ENCODE data around the gene NANOS1.

NANOS1 gene

DNA sequence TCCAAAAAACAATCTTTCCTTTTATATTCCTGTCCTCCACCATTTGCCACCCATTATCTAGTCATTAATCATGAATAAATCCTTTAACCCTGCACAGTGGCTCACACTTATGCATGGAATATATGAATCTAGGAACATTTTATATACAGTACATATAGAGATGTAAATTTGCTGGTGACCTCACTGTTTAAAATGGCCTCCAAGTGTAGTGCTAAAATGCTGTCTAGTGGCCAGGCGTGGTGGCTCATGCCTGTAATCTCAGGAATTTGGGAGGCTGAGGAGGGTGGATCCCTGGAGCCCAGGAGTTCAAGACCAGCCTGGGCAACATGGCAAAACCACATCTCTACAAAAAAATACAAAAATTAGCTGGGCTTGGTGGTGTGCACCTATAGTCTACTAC lies 9.6 kb downstream of the NANOS1 start:
- Histone ChIP-seq H2BK12ac (ENCODE audit: low read length) (no peak overlapping the region), H3K4me2 (ENCODE audit: insufficient read depth, low read length, poor library complexity, severe bottlenecking) (no peak overlapping the region), H2BK5ac (ENCODE audit: low read length) (no peak overlapping the region), H3K9ac (ENCODE audit: low read depth, low read length, poor library complexity) (no peak overlapping the region), H2AFZ (ENCODE audit: low read length) (no peak overlapping the region), H3K79me1 (ENCODE audit: low read depth, low read length) (peaks cover 3% of the 10 kb centered on the region), H3K4me3 (ENCODE audit: low read length in 2 of 2) (no peak overlapping the region), H4K91ac (ENCODE audit: low read depth, low read length, poor library complexity) (no peak overlapping the region), H3K14ac (ENCODE audit: low read length) (no peak overlapping the region), H3K36me3 (replicated peaks in 1 of 2; ENCODE audit: control insufficient read depth in 2 of 2, insufficient read depth in 2 of 2, low read length in 2 of 2) (peaks cover 47 to 94% of the 10 kb centered on the region in 2 donors), H2BK15ac (ENCODE audit: low read length) (no peak overlapping the region), H3K27ac (replicated peaks; ENCODE audit: low read length) (no peak overlapping the region), H2BK120ac (ENCODE audit: low read depth, low read length) (no peak overlapping the region), H2AK5ac (ENCODE audit: low read depth, low read length) (no peak overlapping the region), H3K4me1 (ENCODE audit: control insufficient read depth in 2 of 2, insufficient read depth in 1 of 2, low read depth in 1 of 2, low read length in 2 of 2) (no peaks in the 10 kb centered on the region), H3K4ac (ENCODE audit: low read length) (no peak overlapping the region), H3K23ac (ENCODE audit: low read depth, low read length, poor library complexity) (no peak overlapping the region), H3K27me3 (ENCODE audit: control insufficient read depth in 3 of 3, insufficient read depth in 3 of 3, low read depth in 1 of 3, low read length in 3 of 3) (no peaks in the 10 kb centered on the region), H3K18ac (ENCODE audit: low read length) (no peak overlapping the region), H3K9me3 (replicated peaks in 1 of 2; ENCODE audit: control insufficient read depth in 2 of 2, insufficient read depth in 1 of 2, low read depth in 1 of 2, low read length in 2 of 2) (no peaks in the 10 kb centered on the region), H4K8ac (ENCODE audit: low read depth, low read length) (no peak overlapping the region)
- no peak for DNase-seq (ENCODE audit: low spot score)
- no CpG with 5 or more reads among the region's 1 CpG for WGBS, 2 donors (ENCODE audit: extremely low coverage in 2 of 2, insufficient read length in 2 of 2, insufficient replicate concordance in 1 of 2)

DNA sequence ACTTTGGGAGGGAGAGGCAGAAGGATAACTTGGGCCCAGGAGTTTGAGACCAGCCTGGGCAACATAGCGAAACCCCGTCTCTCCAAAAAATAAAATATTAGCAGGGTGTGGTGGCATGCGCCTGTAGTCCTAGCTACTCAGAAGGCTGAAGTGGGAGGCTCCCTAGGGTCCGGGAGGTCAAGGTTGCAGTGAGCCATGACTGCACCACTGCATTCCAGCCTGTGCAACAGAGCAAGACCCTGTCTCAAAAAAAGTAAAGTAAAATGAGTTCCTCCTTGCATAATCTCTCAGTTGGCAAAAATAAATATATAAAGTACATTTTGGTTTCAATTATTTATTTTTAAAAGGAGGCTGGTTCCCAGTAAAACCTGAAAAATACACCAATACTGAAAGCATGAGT lies 11.8 kb downstream of the NANOS1 start:
- no peak overlapping the region for H4K91ac ChIP-seq (ENCODE audit: low read depth, low read length, poor library complexity)
- H3K4me2 ChIP-seq (ENCODE audit: insufficient read depth, low read length, poor library complexity, severe bottlenecking): no peak overlapping the region
- H3K4me1 ChIP-seq (ENCODE audit: control insufficient read depth in 2 of 2, insufficient read depth in 1 of 2, low read depth in 1 of 2, low read length in 2 of 2): no peaks in the 10 kb centered on the region
- no peak overlapping the region for H2AFZ ChIP-seq (ENCODE audit: low read length)
- peaks cover 51 to 100% of the 10 kb centered on the region in 2 donors for H3K36me3 ChIP-seq (replicated peaks in 1 of 2; ENCODE audit: control insufficient read depth in 2 of 2, insufficient read depth in 2 of 2, low read length in 2 of 2)
- no peak overlapping the region for H2BK15ac ChIP-seq (ENCODE audit: low read length)
- no peak overlapping the region for H2BK5ac ChIP-seq (ENCODE audit: low read length)
- H4K8ac ChIP-seq (ENCODE audit: low read depth, low read length): no peak overlapping the region
- no peak overlapping the region for H2BK12ac ChIP-seq (ENCODE audit: low read length)
- no CpG with 5 or more reads among the region's 4 CpGs for WGBS, 2 donors (ENCODE audit: extremely low coverage in 2 of 2, insufficient read length in 2 of 2, insufficient replicate concordance in 1 of 2)
- no peak overlapping the region for H3K14ac ChIP-seq (ENCODE audit: low read length)
- H2BK120ac ChIP-seq (ENCODE audit: low read depth, low read length): no peak overlapping the region
- H3K9me3 ChIP-seq (replicated peaks in 1 of 2; ENCODE audit: control insufficient read depth in 2 of 2, insufficient read depth in 1 of 2, low read depth in 1 of 2, low read length in 2 of 2): no peaks in the 10 kb centered on the region
- H3K9ac ChIP-seq (ENCODE audit: low read depth, low read length, poor library complexity): no peak overlapping the region
- no peak overlapping the region for H2AK5ac ChIP-seq (ENCODE audit: low read depth, low read length)
- no peaks in the 10 kb centered on the region for H3K27me3 ChIP-seq (ENCODE audit: control insufficient read depth in 3 of 3, insufficient read depth in 3 of 3, low read depth in 1 of 3, low read length in 3 of 3)
- H3K18ac ChIP-seq (ENCODE audit: low read length): no peak overlapping the region
- H3K4me3 ChIP-seq (ENCODE audit: low read length in 2 of 2): no peak overlapping the region
- H3K23ac ChIP-seq (ENCODE audit: low read depth, low read length, poor library complexity): no peak overlapping the region
- DNase-seq (ENCODE audit: low spot score): no peak
- H3K79me1 ChIP-seq (ENCODE audit: low read depth, low read length): peaks cover 5% of the 10 kb centered on the region
- H3K4ac ChIP-seq (ENCODE audit: low read length): no peak overlapping the region
- no peak overlapping the region for H3K27ac ChIP-seq (replicated peaks; ENCODE audit: low read length)

DNA sequence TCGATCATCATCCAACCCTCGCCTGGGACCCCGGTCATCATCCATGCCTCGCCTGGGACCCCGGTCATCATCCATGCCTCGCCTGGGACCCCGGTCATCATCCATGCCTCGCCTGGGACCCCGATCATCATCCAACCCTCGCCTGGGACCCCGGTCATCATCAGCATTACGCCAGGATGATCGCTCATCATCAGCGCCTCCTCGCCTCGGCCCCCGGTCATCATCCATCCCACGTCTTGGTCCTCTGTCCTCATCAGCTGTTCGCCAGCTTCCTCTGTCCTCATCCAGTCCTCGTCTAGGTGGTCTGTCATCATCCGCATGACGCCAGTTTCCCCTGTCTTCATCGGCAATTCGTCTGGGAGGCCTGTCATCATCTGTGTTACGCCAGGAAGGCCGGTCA lies 12.7 kb downstream of the NANOS1 start:
- H4K8ac ChIP-seq (ENCODE audit: low read depth, low read length): no peak overlapping the region
- H3K27ac ChIP-seq (replicated peaks; ENCODE audit: low read length): no peak overlapping the region
- no peaks in the 10 kb centered on the region for H3K9me3 ChIP-seq (replicated peaks in 1 of 2; ENCODE audit: control insufficient read depth in 2 of 2, insufficient read depth in 1 of 2, low read depth in 1 of 2, low read length in 2 of 2)
- H3K9ac ChIP-seq (ENCODE audit: low read depth, low read length, poor library complexity): peak overlapping the region; percentile 74
- H3K27me3 ChIP-seq (ENCODE audit: control insufficient read depth in 3 of 3, insufficient read depth in 3 of 3, low read depth in 1 of 3, low read length in 3 of 3): no peaks in the 10 kb centered on the region
- no peaks in the 10 kb centered on the region for H3K4me1 ChIP-seq (ENCODE audit: control insufficient read depth in 2 of 2, insufficient read depth in 1 of 2, low read depth in 1 of 2, low read length in 2 of 2)
- no peak overlapping the region for H2BK12ac ChIP-seq (ENCODE audit: low read length)
- no peak overlapping the region for H2AFZ ChIP-seq (ENCODE audit: low read length)
- no CpG with 5 or more reads among the region's 26 CpGs for WGBS, 2 donors (ENCODE audit: extremely low coverage in 2 of 2, insufficient read length in 2 of 2, insufficient replicate concordance in 1 of 2)
- no peak overlapping the region for H3K4ac ChIP-seq (ENCODE audit: low read length)
- peaks cover 48 to 100% of the 10 kb centered on the region in 2 donors for H3K36me3 ChIP-seq (replicated peaks in 1 of 2; ENCODE audit: control insufficient read depth in 2 of 2, insufficient read depth in 2 of 2, low read length in 2 of 2)
- H2BK120ac ChIP-seq (ENCODE audit: low read depth, low read length): no peak overlapping the region
- H2BK15ac ChIP-seq (ENCODE audit: low read length): no peak overlapping the region
- DNase-seq (ENCODE audit: low spot score): no peak
- no peak overlapping the region for H3K4me2 ChIP-seq (ENCODE audit: insufficient read depth, low read length, poor library complexity, severe bottlenecking)
- no peak overlapping the region for H3K23ac ChIP-seq (ENCODE audit: low read depth, low read length, poor library complexity)
- H2BK5ac ChIP-seq (ENCODE audit: low read length): no peak overlapping the region
- no peak overlapping the region for H4K91ac ChIP-seq (ENCODE audit: low read depth, low read length, poor library complexity)
- H3K4me3 ChIP-seq (ENCODE audit: low read length in 2 of 2): no peak overlapping the region
- no peak overlapping the region for H2AK5ac ChIP-seq (ENCODE audit: low read depth, low read length)
- H3K14ac ChIP-seq (ENCODE audit: low read length): no peak overlapping the region
- H3K18ac ChIP-seq (ENCODE audit: low read length): no peak overlapping the region
- peaks cover 5% of the 10 kb centered on the region for H3K79me1 ChIP-seq (ENCODE audit: low read depth, low read length)

DNA sequence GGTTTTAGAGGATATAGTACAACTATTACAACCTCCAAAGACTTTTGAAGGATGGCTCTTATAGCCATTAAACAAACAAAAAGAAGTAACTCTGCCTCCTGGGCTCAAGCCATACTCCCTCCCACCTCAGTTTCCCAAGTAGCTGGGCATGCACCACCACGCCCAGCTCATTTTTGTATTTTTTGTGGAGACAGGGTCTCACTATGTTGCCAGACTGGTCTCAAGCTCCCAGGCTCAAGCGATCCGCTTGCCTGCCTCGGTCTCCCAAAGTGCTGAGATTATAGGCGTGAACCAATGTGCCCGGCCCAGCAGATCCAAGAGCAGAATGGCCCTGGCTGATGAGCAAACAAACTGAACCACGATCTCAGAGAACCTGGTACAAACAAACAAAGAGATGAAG lies 16.0 kb downstream of the NANOS1 start:
- no peak overlapping the region for H2BK15ac ChIP-seq (ENCODE audit: low read length)
- no peak overlapping the region for H2BK5ac ChIP-seq (ENCODE audit: low read length)
- WGBS, 2 donors (ENCODE audit: extremely low coverage in 2 of 2, insufficient read length in 2 of 2, insufficient replicate concordance in 1 of 2): no CpG with 5 or more reads among the region's 7 CpGs
- no peak overlapping the region for H4K8ac ChIP-seq (ENCODE audit: low read depth, low read length)
- H2AFZ ChIP-seq (ENCODE audit: low read length): no peak overlapping the region
- no peak overlapping the region for H2BK12ac ChIP-seq (ENCODE audit: low read length)
- no peak overlapping the region for H2BK120ac ChIP-seq (ENCODE audit: low read depth, low read length)
- peaks cover 5% of the 10 kb centered on the region for H3K79me1 ChIP-seq (ENCODE audit: low read depth, low read length)
- H4K91ac ChIP-seq (ENCODE audit: low read depth, low read length, poor library complexity): no peak overlapping the region
- no peak overlapping the region for H3K4ac ChIP-seq (ENCODE audit: low read length)
- H3K9ac ChIP-seq (ENCODE audit: low read depth, low read length, poor library complexity): no peak overlapping the region
- H3K27me3 ChIP-seq (ENCODE audit: control insufficient read depth in 3 of 3, insufficient read depth in 3 of 3, low read depth in 1 of 3, low read length in 3 of 3): no peaks in the 10 kb centered on the region
- no peak overlapping the region for H3K18ac ChIP-seq (ENCODE audit: low read length)
- H3K4me2 ChIP-seq (ENCODE audit: insufficient read depth, low read length, poor library complexity, severe bottlenecking): no peak overlapping the region
- no peaks in the 10 kb centered on the region for H3K9me3 ChIP-seq (replicated peaks in 1 of 2; ENCODE audit: control insufficient read depth in 2 of 2, insufficient read depth in 1 of 2, low read depth in 1 of 2, low read length in 2 of 2)
- H3K36me3 ChIP-seq (replicated peaks in 1 of 2; ENCODE audit: control insufficient read depth in 2 of 2, insufficient read depth in 2 of 2, low read length in 2 of 2): peaks cover 46 to 100% of the 10 kb centered on the region in 2 donors
- no peak overlapping the region for H3K4me3 ChIP-seq (ENCODE audit: low read length in 2 of 2)
- DNase-seq (ENCODE audit: low spot score): no peak
- H3K4me1 ChIP-seq (ENCODE audit: control insufficient read depth in 2 of 2, insufficient read depth in 1 of 2, low read depth in 1 of 2, low read length in 2 of 2): no peaks in the 10 kb centered on the region
- no peak overlapping the region for H3K14ac ChIP-seq (ENCODE audit: low read length)
- H3K23ac ChIP-seq (ENCODE audit: low read depth, low read length, poor library complexity): no peak overlapping the region
- H2AK5ac ChIP-seq (ENCODE audit: low read depth, low read length): no peak overlapping the region
- no peak overlapping the region for H3K27ac ChIP-seq (replicated peaks; ENCODE audit: low read length)

All from neuronal stem cell (in vitro differentiated cells).